ENCODE measurements around the gene BICC1. TPM values are rescaled to one million over a fixed set of nuclear protein-coding genes. Genes with fewer than 3 reads are reported as not detected.

Gene BICC1
- total and polyA plus RNA-seq, 2 of the 13 experiments (the other 11 are each of a cell fraction or from before 2014, with no cell fraction given), result 0.18 to 1.5 TPM

DNA sequence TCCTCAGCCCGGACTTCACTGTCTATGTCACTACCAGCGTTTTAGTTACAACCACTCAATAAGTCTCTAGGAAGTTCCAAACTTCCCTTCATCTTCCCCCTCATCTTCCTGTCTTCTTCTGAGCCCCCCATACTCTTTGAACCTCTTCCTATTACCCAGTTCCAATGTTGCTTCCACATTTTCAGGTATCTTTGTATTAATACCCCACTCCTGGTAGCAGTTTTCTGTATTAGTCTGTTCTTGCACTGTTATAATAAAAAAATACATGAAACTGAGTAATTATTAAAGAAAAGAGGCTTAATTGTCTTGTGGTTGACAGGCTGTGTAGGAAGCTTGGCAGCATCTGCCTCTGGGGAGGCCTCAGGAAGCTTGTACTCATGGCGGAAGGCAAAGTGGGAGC, 218.6 kb downstream of the BICC1 start:
- Histone ChIP-seq H3K9ac (ENCODE audit: insufficient read depth, low read depth, low read length) (no peak overlapping the region), H3K27ac (ENCODE audit: extremely low read length, insufficient read depth, low read length) (no peak overlapping the region), H3K9me3 (ENCODE audit: low read length) (peaks cover 16% of the 10 kb centered on the region; the same call in 1 of the 2 replicates), H3K27me3 (ENCODE audit: control insufficient read depth in 1 of 2, insufficient read depth in 2 of 2, low read length in 2 of 2) (no peaks in the 10 kb centered on the region), H3K4me3 (replicated peaks in 1 of 3; ENCODE audit: insufficient read depth in 1 of 3, low read depth in 2 of 3, low read length in 3 of 3) (no peak overlapping the region), H3K4me1 (ENCODE audit: insufficient read depth, low read length) (no peaks in the 10 kb centered on the region), H2AFZ (ENCODE audit: low read length) (no peak overlapping the region), H4K20me1 (ENCODE audit: insufficient read depth, low read length) (no peaks in the 10 kb centered on the region), H3K4me2 (ENCODE audit: low read depth, low read length) (no peak overlapping the region), H3K36me3 (replicated peaks in 1 of 2; ENCODE audit: control insufficient read depth in 1 of 2, insufficient read depth in 2 of 2, low read length in 2 of 2) (no peaks in the 10 kb centered on the region), H3K79me2 (ENCODE audit: insufficient read depth, low read length) (no peaks in the 10 kb centered on the region)
- no TSS peak for BruUV-seq (replicated peaks)
- no peak for ATAC-seq
- FAIRE-seq, result no peak
- TF ChIP-seq, protein P1, sequence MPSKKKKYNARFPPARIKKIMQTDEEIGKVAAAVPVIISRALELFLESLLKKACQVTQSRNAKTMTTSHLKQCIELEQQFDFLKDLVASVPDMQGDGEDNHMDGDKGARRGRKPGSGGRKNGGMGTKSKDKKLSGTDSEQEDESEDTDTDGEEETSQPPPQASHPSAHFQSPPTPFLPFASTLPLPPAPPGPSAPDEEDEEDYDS (CRISPR knock-in tag; IDR thresholded peaks at IDR 0.05), result no peak
- TF ChIP-seq SYNCRIP (IDR thresholded peaks at IDR 0.05; ENCODE audit: insufficient read depth, low read depth, low read length) (no peak), REPIN1 (CRISPR knock-in tag; IDR thresholded peaks at IDR 0.05; ENCODE audit: borderline replicate concordance, low read depth) (no peak), HNRNPLL (IDR thresholded peaks at IDR 0.05; ENCODE audit: low read depth, low read length, poor library complexity, severe bottlenecking) (no peak), ZSCAN9 (CRISPR knock-in tag; IDR thresholded peaks at IDR 0.05; ENCODE audit: borderline replicate concordance) (no peak), ZNF883 (CRISPR knock-in tag; IDR thresholded peaks at IDR 0.05; ENCODE audit: not compliant biosample characterization) (no peak), ZNF556 (CRISPR knock-in tag; IDR thresholded peaks at IDR 0.05; ENCODE audit: borderline replicate concordance) (no peak), ZNF3 (CRISPR knock-in tag; IDR thresholded peaks at IDR 0.05) (no peak), KAT8 (CRISPR knock-in tag; IDR thresholded peaks at IDR 0.05) (no peak), HNF4G (IDR thresholded peaks at IDR 0.05; ENCODE audit: borderline replicate concordance, low read depth, low read length) (no peak), HNF4G (CRISPR knock-in tag; IDR thresholded peaks at IDR 0.05; ENCODE audit: borderline replicate concordance, low read depth) (no peak), CCDC6 (CRISPR knock-in tag; IDR thresholded peaks at IDR 0.05) (no peak), ZNF510 (CRISPR knock-in tag; IDR thresholded peaks at IDR 0.05; ENCODE audit: low read depth) (no peak), ARNTL (CRISPR knock-in tag; IDR thresholded peaks at IDR 0.05) (no peak), ADNP (CRISPR knock-in tag; IDR thresholded peaks at IDR 0.05) (no peak), ZNF34 (CRISPR knock-in tag; IDR thresholded peaks at IDR 0.05; ENCODE audit: borderline replicate concordance) (no peak), ZNF354B (CRISPR knock-in tag; IDR thresholded peaks at IDR 0.05) (no peak), ISX (CRISPR knock-in tag; conservative IDR thresholded peaks at IDR 0.05) (no peak)
- TF ChIP-seq, protein P2, sequence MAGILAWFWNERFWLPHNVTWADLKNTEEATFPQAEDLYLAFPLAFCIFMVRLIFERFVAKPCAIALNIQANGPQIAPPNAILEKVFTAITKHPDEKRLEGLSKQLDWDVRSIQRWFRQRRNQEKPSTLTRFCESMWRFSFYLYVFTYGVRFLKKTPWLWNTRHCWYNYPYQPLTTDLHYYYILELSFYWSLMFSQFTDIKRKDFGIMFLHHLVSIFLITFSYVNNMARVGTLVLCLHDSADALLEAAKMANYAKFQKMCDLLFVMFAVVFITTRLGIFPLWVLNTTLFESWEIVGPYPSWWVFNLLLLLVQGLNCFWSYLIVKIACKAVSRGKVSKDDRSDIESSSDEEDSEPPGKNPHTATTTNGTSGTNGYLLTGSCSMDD (CRISPR knock-in tag; IDR thresholded peaks at IDR 0.05), result no peak
- CTCF ChIA-PET (ENCODE audit: low intra/inter-chr PET ratio, low total read pairs), result no interaction called here
- WGBS (ENCODE audit: low lambda C conversion rate), result 94% methylated on average over 3 of the region's 3 CpGs
- POLR2A ChIA-PET, result no interaction called here
- intact Hi-C loops (cut with micrococcal nuclease; ENCODE audit: unreplicated experiment), result no loop called here
- in situ Hi-C loops (cut with HindIII; ENCODE audit: extremely low pct_ligation_motif_present, low pct_unique_long_range_greater_than_20kb), result no loop called here
- no peak for DNase-seq (ENCODE audit: low spot score)
